Activated T-helper 1 cell treated with Interleukin-2 at 50 U/mL for 16 hours (primary cell): ENCODE measurements around the gene TSEN34.
"Not testable (repeated sequence)": the region's sequence is repeated elsewhere in the genome, so short reads cannot be mapped to it uniquely, and the experiment has no call there.

Experiments used
- DNase-seq: peaks from one replicate; pipeline ENCODE4 v3.0.0-alpha.2; 2020; ENCODE audit warnings: low read depth

TSEN34 gene

GRCh38 chr19:54239491-54240371 is 48.6 kb downstream of the TSEN34 start:
- DNase-seq, result not testable (repeated sequence)

- DNase-seq, result not testable (repeated sequence)
Observed at GRCh38 chr19:54240372-54241336, 49.5 kb downstream of the TSEN34 start.

GRCh38 chr19:54242234-54242633 is 51.1 kb downstream of the TSEN34 start:
- DNase-seq, result not testable (repeated sequence)

- not testable (repeated sequence) for DNase-seq
Observed at GRCh38 chr19:54242646-54243045, 51.5 kb downstream of the TSEN34 start, which contains the start of gene LILRA6. Gene LILRA6 (minus strand): TSS chr19:54242790.

GRCh38 chr19:54243809-54244208 is 52.7 kb downstream of the TSEN34 start:
- not testable (repeated sequence) for DNase-seq
